HG02981 (cell line): ENCODE data around the gene ZNF865.

Experiments
- ATAC-seq: cut with Tn5 transposase; IDR thresholded peaks from one replicate; pipeline ENCODE4 v1.9.1; 2021; ENCODE audit warnings: mild to moderate bottlenecking, moderate library complexity; ENCODE audit not compliant: unreplicated experiment

ZNF865 gene

DNA sequence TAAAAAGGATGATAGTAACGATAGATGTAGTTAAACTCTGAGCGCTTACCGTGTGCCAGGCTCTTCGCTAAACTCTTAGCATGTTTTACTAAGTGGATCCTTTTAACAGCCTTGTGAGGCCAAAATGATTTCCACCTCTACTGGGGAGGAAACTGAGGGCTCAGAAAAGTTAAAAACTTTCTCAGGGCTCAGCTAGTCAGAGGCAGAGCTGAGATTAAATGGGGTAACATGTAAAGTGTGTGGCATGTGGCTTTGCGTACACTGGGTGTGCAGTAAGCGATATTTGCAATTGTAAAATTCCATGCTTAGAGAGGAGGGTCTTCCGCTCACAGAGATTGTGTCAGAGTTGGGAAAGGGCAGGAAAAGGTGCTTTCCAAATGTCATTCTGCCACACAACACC lies 51.1 kb downstream of the ZNF865 start:
- ATAC-seq = no peak

DNA sequence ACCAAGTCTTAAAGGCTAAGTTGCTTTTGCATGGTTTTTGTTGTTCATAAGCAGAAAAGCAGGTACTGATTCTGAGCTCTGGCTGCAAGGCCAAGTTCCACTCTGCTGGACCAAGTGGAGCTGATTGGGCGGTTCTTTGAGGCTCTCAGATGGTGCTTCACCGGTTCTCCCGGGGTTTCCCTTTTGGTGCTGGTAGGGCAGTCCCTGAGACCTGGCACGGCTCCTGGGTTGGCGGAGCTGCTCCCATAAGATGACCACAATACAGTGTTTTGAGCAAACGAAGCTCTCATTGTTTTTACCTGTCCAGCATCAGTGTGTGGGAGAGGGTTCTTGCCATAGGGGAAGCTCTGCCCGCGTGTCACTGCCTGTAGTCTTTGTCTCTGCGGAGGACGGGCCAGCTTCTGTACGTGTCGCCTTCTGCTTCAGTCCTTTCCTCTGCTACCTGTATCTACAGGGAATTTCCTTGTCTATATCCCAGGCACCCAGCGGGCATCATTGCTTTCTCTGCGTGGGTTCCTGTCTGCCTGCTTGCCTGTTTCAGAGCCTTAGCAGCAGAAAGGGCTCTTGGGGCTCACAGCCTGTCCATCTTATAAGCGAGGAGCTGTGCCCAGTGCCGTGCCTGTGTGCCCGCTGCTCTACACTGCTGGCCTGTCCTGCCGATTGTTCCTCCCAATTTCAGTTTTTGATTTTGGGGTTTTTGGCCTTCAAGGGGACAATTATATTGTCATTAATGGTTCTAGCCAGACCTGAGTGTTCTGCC lies 51.7 kb downstream of the ZNF865 start:
- no peak for ATAC-seq

DNA sequence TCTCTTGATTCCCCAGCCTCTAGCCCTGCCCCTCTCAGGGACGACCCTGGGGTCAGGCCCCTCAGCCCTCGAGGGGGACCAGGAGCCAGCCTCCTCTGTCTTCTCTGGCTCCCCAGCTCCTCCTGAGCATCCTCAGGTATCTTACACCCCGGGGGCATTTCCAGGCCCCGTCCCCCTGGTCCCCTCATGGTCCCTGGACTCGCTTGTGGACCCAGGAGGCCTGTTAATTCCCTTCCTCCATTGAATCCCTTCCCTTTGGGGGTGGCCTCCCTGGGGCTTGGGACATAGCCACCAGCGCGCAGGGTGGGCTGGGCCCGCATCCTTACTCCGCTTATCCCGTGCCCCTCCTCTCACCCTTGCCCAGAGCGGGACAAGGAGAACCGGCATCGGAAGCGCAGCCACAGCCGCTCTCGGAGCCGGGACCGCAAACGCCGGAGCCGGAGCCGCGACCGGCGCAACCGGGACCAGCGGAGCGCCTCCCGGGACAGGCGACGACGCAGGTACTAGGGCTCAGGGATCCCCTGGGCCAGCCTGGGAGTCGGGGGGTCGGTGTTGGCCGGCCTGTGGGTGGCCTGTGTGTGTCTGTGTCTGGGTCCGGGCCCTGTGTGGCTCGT lies 53.5 kb downstream of the ZNF865 start:
- no peak for ATAC-seq

DNA sequence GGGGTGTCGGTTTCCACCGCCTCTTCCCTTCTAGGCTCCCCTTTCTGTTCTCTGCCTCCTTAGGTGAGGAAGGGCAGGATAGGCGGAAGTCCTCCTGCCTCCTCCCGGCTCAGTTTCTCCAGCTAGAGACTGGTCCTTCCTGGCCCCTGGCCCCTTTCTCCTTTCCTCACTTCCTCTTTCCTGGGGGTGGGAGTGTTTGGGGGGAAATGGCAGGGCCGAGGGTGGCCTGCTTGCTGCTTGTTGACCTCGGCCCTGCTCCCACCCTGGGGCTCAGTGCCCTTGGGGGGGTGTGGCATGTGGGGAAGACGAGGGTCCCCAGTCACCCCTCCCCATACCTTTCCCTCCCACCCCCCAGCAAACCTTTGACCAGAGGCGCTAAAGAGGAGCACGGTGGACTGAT lies 54.4 kb downstream of the ZNF865 start:
- ATAC-seq = no peak

DNA sequence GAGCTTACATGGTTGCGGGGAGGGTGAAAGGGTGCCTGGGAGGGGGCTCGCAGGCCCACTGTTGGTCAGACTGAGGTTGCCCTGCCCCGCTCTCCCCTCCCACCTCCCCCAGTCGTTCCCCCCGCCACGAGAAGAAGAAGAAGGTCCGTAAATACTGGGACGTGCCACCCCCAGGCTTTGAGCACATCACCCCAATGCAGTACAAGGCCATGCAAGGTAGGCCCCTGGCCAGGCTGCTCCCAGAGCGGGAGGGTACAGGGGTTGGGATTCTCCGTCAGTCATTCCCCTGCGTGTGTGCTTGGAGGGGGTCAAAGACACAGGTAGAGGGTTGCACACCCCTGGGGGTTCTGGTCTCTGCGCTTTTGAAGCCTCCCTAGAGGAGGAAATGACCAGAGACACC lies 55.0 kb downstream of the ZNF865 start:
- no peak for ATAC-seq

DNA sequence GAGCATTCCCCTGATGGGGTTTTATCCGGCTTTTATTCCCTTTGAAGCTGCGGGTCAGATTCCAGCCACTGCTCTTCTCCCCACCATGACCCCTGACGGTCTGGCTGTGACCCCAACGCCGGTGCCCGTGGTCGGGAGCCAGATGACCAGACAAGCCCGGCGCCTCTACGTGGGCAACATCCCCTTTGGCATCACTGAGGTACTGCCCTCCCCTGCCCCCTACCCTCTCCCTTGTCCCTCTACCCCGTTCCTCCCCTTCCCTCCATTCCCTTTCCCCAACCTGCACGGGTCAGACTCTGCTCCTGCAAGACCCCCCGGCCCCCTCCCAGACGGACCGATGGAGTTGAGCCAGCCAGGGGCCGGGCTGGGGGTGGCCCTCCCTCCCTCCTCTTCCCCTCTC lies 55.5 kb downstream of the ZNF865 start:
- no peak for ATAC-seq

DNA sequence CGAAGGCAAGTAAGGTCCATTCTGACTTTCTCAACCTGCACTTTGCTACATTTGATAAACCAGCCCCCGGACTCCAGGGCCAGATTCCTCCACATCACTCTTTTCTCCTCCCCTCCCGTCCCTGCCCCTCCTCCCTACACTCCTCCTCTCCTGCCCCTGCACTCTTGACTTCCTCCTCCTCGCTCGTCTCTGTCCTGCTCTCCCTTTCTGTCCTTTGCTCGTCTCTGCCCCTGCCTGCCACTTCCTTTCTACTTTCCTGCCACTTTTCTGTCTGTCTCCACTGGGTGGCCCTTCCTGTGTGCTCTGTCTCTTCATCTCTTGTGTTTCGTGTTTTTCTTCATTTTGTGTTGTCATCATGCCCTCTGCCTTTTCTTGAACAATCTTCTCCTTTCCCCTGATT lies 56.4 kb downstream of the ZNF865 start:
- ATAC-seq = no peak

DNA sequence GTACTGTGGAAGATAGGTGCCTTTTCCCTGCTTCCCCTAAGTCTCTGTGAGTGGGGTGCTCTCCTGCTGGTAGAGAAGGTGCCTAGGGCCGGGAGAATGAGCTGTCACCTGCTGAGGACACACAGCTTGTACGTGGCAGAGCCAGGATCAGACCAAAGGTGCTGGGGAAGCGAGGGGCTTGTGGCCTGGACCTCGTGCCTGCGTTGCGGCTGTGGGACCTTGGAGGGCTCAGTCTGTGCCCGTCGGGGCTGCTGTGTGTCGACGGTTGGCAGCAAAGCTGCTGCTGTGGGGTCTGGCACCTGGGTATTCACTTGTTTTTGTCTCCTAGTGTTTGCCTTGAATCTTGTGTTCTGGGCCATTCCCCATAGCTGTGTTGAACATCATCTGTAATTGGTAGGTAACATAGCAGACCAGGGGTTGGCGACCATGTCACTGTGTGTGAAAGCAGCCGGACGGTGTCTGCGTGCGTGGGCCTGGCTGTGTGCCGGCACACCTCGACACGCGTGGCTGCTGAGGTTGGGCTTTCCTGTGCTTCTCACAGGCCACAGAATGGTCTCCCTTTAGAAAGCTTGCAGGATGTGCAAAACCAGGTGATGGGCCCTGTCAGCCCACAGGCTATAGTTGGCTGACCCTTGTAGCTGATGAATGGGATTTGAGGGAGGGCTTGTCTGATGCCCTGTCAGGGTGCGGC lies 58.5 kb downstream of the ZNF865 start:
- no peak for ATAC-seq

DNA sequence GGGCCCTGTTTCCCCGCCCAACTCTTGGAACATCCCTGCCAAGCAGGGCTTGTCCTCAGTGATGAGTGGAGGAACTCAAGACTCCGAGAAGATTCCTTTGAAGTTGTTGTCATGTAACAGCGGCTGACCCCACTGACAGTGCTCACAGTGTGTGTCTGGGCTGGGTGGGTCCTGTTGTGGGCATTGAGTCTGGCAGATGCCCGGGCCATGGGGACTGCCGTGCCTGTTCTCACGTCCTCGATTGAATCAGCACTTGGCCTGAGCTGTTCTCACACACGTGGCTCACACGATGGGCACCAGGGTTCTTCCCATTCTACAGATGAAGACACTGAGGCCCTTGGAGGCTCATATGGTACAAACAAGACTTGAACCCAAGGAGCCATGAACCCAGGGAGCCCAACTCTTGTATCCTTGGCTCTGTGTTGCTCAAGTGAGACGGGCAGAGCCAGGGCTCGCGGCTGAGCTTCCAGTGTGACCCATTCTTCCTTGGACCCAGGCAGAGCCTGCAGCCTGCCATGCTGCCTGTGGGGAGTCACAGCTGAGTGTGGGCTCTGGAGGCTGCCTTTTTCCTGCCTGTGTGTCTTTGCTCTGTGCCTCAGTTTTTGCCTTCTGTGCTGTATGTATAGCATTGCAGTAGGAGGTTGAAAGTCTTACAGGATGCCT lies 61.0 kb downstream of the ZNF865 start:
- no peak for ATAC-seq
